K562 treated with DMSO at 1 percent for 48 hours (cell line): ENCODE data around the gene DCT. TPM values are rescaled to one million over a fixed set of nuclear protein-coding genes. Genes with fewer than 3 reads are reported as not detected.

Source experiments
- total RNA-seq: library from RNA; unstranded; fragments of 300-600 nt; gene quantifications from 2 replicates; pipeline ENCODE4 v1.2.3, GENCODE V29; 2022; ENCODE audit warnings: low replicate concordance; ENCODE audit errors: extremely low read depth

The DCT gene
- total RNA-seq, result not detected in 2 replicates

GRCh38 chr13:94479616-94480015, at the start of gene DCT:
Gene DCT, minus strand, starts transcription at chr13:94479682. Its CDS starts 427 bp downstream, at chr13:94479255.

Other genes starting within 250 kb of the DCT start
- gene TGDS, start 116.5 kb upstream of the DCT start, total RNA-seq, result not detected in 2 replicates
- not detected in 2 replicates for gene GPR180, start 122.2 kb upstream of the DCT start, total RNA-seq
- not detected in 2 replicates for gene SOX21, start 232.9 kb upstream of the DCT start, total RNA-seq